Lung (tissue), 12 donors: Measurements from ENCODE around the gene CHST11. TPM values are rescaled to one million over a fixed set of nuclear protein-coding genes. Genes with fewer than 3 reads are reported as not detected.

Experiments
- ATAC-seq: fragments of 200-7000 bp; cut with Tn5 transposase; one replicate; pipeline ENCODE4 v1.9.1; 2020; ENCODE audit warnings: moderate number of reproducible peaks; ENCODE audit not compliant: insufficient read depth, low FRiP score
- DNase-seq, 3 donors: peaks; one replicate each; pipeline ENCODE4 v3.0.0-alpha.2; 2013 to 2017
- H3K27ac ChIP-seq, 2 donors: one replicate each; pipeline ENCODE4 v1.5.1; 2013; ENCODE audit warnings: mild to moderate bottlenecking in 2 of 2, moderate library complexity in 2 of 2, control low read depth in 1 of 2, inconsistent platforms in 1 of 2, low read depth in 1 of 2, low read length in 1 of 2
- H3K27me3 ChIP-seq, 3 donors: one replicate each; pipeline ENCODE4 v1.5.1; 2013; ENCODE audit warnings: low read length in 2 of 3; ENCODE audit not compliant: control insufficient read depth in 3 of 3, insufficient read depth in 3 of 3
- H3K36me3 ChIP-seq, 4 donors: one replicate each; pipeline ENCODE4 v1.5.1; 2013; ENCODE audit warnings: low read length in 4 of 4, mild to moderate bottlenecking in 1 of 4, moderate library complexity in 1 of 4; ENCODE audit not compliant: control insufficient read depth in 4 of 4, insufficient read depth in 4 of 4
- H3K4me1 ChIP-seq, 5 donors: one replicate each; pipeline ENCODE4 v1.5.1; 2013; ENCODE audit warnings: low read length in 5 of 5, mild to moderate bottlenecking in 2 of 5, moderate library complexity in 1 of 5; ENCODE audit not compliant: control insufficient read depth in 5 of 5, insufficient read depth in 5 of 5
- H3K4me3 ChIP-seq: one replicate; pipeline ENCODE4 v1.5.1; 2013; ENCODE audit warnings: mild to moderate bottlenecking, control low read depth, moderate library complexity
- H3K9ac ChIP-seq, 2 donors: one replicate each; pipeline ENCODE4 v1.5.1; 2013; ENCODE audit warnings: low read length in 2 of 2, control low read depth in 1 of 2; ENCODE audit not compliant: insufficient read depth in 1 of 2
- H3K9me3 ChIP-seq, 4 donors: one replicate each; pipeline ENCODE4 v1.5.1; 2013; ENCODE audit warnings: low read length in 3 of 4, mild to moderate bottlenecking in 1 of 4, moderate library complexity in 1 of 4; ENCODE audit not compliant: control insufficient read depth in 4 of 4, insufficient read depth in 3 of 4
- WGBS, 2 donors: extraction: QIAGEN DNeasy Blood & Tissue Kit; methylation state at CpG; one replicate each; pipeline ENCODE4 v1.1.7; 2013; 5-methylcytosine and 5-hydroxymethylcytosine counted together
- polyA plus RNA-seq, 2 donors: library from polyadenylated mRNA; stranded (reverse); fragments of 200-250 nt; gene quantifications; one replicate each; pipeline ENCODE4 v1.2.1, GENCODE V29; 2013
- total RNA-seq, 2 donors: library from RNA; depleted of rRNA in 1 of 2; stranded (reverse); fragments of >200 nt in 1 of 2; gene quantifications; one replicate each; pipeline ENCODE4 v1.2.1, GENCODE V29; 2014 to 2021
- TF ChIP-seq, protein P1 (sequence below): IDR thresholded peaks from 2 replicates; pipeline ENCODE4 v1.5.1; 2012; ENCODE audit warnings: mild to moderate bottlenecking; ENCODE audit errors: control extremely low read depth, extremely low read depth
- donor health status: control.
- donor health status: control.
- donor health status: Bipolar disorder and iron deficiency.
- donor health status: healthy.
- donor health status: DM: yes; HTN: yes; CAD: no.

Gene CHST11
- total and polyA plus RNA-seq, 4 donors: 9.0 to 63.2 (median 27.7) TPM

DNA sequence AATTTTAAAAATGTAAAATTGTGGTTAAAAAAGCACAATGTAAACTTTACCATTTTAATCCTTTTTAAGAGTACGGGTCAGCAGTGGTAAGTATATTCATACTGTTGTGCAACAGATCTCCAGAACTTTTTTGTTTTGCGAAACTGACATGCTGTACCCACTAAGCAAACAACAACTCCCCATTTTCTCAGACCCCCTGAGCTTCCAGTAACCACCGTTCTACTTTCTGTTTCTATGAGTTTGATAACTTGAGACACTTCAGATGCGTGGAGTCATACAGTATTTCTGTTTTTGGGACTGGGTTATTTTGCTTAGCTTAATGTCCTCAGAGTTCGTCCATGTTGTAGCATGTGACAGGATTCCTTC is 38.0 kb downstream of the CHST11 start:
- Histone ChIP-seq H3K9ac (no peak overlapping the region), H3K36me3 (peaks cover 0 to 4% (median 0%) of the 10 kb centered on the region in 4 donors), H3K27me3 (no peaks in the 10 kb centered on the region), H3K27ac (peak overlapping the region in 1 of 2 donors; percentile 3), H3K4me1 (peaks cover 2 to 15% (median 10%) of the 10 kb centered on the region in 5 donors), H3K4me3 (no peak overlapping the region), H3K9me3 (no peaks in the 10 kb centered on the region)
- 34 to 36% methylated on average over 5 of the region's 5 CpGs for WGBS, 2 donors
- DNase-seq: no peak
- no peak for ATAC-seq
- TF ChIP-seq, protein P1, sequence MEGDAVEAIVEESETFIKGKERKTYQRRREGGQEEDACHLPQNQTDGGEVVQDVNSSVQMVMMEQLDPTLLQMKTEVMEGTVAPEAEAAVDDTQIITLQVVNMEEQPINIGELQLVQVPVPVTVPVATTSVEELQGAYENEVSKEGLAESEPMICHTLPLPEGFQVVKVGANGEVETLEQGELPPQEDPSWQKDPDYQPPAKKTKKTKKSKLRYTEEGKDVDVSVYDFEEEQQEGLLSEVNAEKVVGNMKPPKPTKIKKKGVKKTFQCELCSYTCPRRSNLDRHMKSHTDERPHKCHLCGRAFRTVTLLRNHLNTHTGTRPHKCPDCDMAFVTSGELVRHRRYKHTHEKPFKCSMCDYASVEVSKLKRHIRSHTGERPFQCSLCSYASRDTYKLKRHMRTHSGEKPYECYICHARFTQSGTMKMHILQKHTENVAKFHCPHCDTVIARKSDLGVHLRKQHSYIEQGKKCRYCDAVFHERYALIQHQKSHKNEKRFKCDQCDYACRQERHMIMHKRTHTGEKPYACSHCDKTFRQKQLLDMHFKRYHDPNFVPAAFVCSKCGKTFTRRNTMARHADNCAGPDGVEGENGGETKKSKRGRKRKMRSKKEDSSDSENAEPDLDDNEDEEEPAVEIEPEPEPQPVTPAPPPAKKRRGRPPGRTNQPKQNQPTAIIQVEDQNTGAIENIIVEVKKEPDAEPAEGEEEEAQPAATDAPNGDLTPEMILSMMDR: no peak

DNA sequence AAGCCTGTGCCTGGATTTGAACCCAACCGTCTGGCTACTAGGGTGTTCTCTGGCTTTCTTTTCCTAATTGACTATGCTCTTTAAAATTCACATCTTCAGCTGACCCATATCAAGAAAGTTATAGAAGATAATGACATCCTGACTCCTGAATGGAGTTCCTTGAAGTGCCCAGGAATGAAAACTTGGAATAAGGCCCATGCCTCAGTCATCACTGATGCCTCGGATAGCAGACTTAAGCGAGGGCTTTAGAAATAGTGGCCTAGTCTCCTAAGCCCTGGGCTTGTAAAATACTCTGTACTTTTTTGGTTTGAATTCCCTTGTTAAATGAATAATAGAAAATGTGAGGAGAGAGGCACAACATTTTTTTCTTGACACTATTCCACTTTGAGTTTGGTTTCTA is 39.0 kb downstream of the CHST11 start:
- ATAC-seq (no peak), DNase-seq (no peak)
- H3K36me3 ChIP-seq: peaks cover 0 to 4% (median 0%) of the 10 kb centered on the region in 4 donors
- peaks cover 2 to 15% (median 10%) of the 10 kb centered on the region in 5 donors for H3K4me1 ChIP-seq
- no peak overlapping the region for H3K4me3 ChIP-seq
- H3K9me3 ChIP-seq: no peaks in the 10 kb centered on the region
- 83 to 92% methylated on average over 3 of the region's 3 CpGs for WGBS, 2 donors
- TF ChIP-seq, protein P1: no peak
- H3K27ac ChIP-seq: no peak overlapping the region
- no peaks in the 10 kb centered on the region for H3K27me3 ChIP-seq
- H3K9ac ChIP-seq: no peak overlapping the region

DNA sequence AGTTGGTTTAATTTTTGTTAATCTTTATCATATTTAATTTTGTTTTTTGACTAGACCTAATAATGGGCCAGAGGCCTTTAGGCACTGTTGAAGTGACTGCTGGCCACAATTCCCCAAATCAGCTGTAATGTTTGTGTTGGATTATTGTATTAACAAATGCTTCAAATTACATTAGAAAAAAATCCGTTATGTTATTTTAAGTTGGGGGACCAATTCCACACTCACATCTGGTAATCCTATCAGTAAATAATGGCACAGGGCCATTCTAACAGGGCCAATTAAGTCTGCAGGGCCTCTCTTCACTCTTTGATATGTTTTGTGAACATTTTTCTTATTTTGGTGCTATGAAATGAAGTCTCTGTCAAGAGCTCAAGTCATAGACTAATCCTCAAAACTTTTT is 39.6 kb downstream of the CHST11 start:
- H3K27ac ChIP-seq: no peak overlapping the region
- no peak for ATAC-seq
- 33 to 65% methylated on average over 1 of the region's 1 CpG for WGBS, 2 donors
- H3K9ac ChIP-seq: no peak overlapping the region
- no peaks in the 10 kb centered on the region for H3K9me3 ChIP-seq
- H3K36me3 ChIP-seq: peaks cover 0 to 4% (median 0%) of the 10 kb centered on the region in 4 donors
- H3K4me3 ChIP-seq: no peak overlapping the region
- TF ChIP-seq, protein P1: no peak
- peak; percentile 26 to 76 (median 71) for DNase-seq
- H3K4me1 ChIP-seq: peaks cover 2 to 15% (median 10%) of the 10 kb centered on the region in 5 donors
- H3K27me3 ChIP-seq: no peaks in the 10 kb centered on the region

DNA sequence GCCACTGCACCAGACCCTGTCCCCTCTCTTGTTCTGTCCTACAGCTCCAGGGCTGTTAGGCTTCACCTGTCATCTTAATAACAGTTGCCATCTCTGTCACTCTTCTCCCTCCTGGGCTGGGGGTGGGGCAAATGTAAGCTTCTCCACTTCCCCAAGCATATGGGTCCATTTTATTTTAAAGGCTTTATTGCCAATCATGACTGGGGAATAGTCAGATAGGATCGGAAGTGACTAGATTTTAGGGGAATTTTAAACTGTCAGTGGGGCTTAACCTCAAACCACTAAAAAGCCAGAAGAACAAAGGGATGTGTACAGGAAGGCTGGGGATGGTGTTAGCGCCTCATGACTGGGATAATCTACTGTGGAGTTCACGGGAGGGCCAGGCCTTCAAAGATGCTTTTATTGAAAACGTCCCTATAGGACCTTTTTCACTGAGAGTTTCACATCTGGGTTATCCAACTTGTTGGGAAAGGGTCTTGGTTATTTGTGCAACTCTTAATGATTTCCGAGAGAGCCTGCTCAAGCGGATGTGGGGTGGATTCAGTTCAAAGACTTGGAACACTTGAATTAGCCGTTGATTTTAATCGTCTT is 41.6 kb downstream of the CHST11 start:
- Histone ChIP-seq H3K27ac (no peak overlapping the region), H3K4me1 (peaks cover 2 to 15% (median 10%) of the 10 kb centered on the region in 5 donors), H3K9ac (no peak overlapping the region), H3K9me3 (no peaks in the 10 kb centered on the region), H3K36me3 (peaks cover 0 to 2% (median 0%) of the 10 kb centered on the region in 4 donors), H3K27me3 (no peaks in the 10 kb centered on the region), H3K4me3 (no peak overlapping the region)
- DNase-seq (peak in 1 of 3 donors; percentile 58), ATAC-seq (no peak)
- TF ChIP-seq, protein P1: no peak
- WGBS, 2 donors: 33 to 74% methylated on average over 8 of the region's 8 CpGs
